Measurements from ENCODE around the gene STX1A.
"Not testable (repeated sequence)": the region's sequence is repeated elsewhere in the genome, so short reads cannot be mapped to it uniquely, and the experiment has no call there.

STX1A gene

GRCh38 chr7:73659983-73660382 is 59.5 kb downstream of the STX1A start:
- H3K9me3 ChIP-seq (ENCODE audit: control insufficient read depth, low read depth, low read length): no peaks in the 10 kb centered on the region
- no peak overlapping the region for H3K27ac ChIP-seq (ENCODE audit: low read length)
- H3K36me3 ChIP-seq (ENCODE audit: control insufficient read depth, low read depth, low read length): no peaks in the 10 kb centered on the region

GRCh38 chr7:73655309-73655708 is 64.2 kb downstream of the STX1A start:
- not testable (repeated sequence) for H3K4me1 ChIP-seq (ENCODE audit: control insufficient read depth, low read depth, low read length); H3K9ac ChIP-seq (ENCODE audit: low read length); H3K27ac ChIP-seq (ENCODE audit: low read length); H3K9me3 ChIP-seq (ENCODE audit: control insufficient read depth, low read depth, low read length); H3K4me3 ChIP-seq (ENCODE audit: low read length); H3K27me3 ChIP-seq (ENCODE audit: control insufficient read depth, insufficient read depth, low read length); H3K36me3 ChIP-seq (ENCODE audit: control insufficient read depth, low read depth, low read length)

More at GRCh38 chr7:73659983-73660382, 59.5 kb downstream of the STX1A start:
- H3K4me3 ChIP-seq (ENCODE audit: low read length): no peak overlapping the region
- no peaks in the 10 kb centered on the region for H3K4me1 ChIP-seq (ENCODE audit: control insufficient read depth, low read depth, low read length)
- H3K9ac ChIP-seq (ENCODE audit: low read length): no peak overlapping the region
- no peaks in the 10 kb centered on the region for H3K27me3 ChIP-seq (ENCODE audit: control insufficient read depth, insufficient read depth, low read length)

GRCh38 chr7:73652541-73652949 is 66.9 kb downstream of the STX1A start:
- Histone ChIP-seq H3K9ac (ENCODE audit: low read length) (no peak overlapping the region), H3K27me3 (ENCODE audit: control insufficient read depth, insufficient read depth, low read length) (peaks cover 24% of the 10 kb centered on the region), H3K4me1 (ENCODE audit: control insufficient read depth, low read depth, low read length) (no peaks in the 10 kb centered on the region), H3K36me3 (ENCODE audit: control insufficient read depth, low read depth, low read length) (no peaks in the 10 kb centered on the region), H3K4me3 (ENCODE audit: low read length) (no peak overlapping the region), H3K9me3 (ENCODE audit: control insufficient read depth, low read depth, low read length) (no peaks in the 10 kb centered on the region), H3K27ac (ENCODE audit: low read length) (no peak overlapping the region)

DNA sequence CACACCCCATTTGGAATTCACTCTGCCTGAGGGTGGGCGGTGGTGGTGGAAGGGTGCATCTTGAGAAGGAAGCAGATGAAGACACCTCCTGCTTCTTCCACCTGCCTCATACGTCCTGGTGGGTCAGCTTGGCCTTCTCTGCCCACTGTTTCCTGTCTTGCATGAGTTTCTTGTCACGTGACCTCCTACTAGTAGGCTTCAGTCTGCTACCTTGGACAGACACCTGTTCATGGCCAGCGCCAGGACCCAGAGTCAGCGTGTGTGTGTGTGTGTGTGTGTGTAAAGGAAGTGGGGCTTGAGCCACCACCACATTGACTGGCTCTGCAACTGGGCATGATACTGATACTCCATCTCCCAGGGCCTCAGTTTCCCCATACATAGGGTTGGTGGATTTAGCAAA is 68.9 kb downstream of the STX1A start:
- H3K27me3 ChIP-seq (ENCODE audit: control insufficient read depth, insufficient read depth, low read length): peaks cover 40% of the 10 kb centered on the region
- H3K4me1 ChIP-seq (ENCODE audit: control insufficient read depth, low read depth, low read length): no peaks in the 10 kb centered on the region
- no peak overlapping the region for H3K9ac ChIP-seq (ENCODE audit: low read length)
- H3K36me3 ChIP-seq (ENCODE audit: control insufficient read depth, low read depth, low read length): no peaks in the 10 kb centered on the region
- no peak overlapping the region for H3K27ac ChIP-seq (ENCODE audit: low read length)
- H3K4me3 ChIP-seq (ENCODE audit: low read length): no peak overlapping the region
- no peaks in the 10 kb centered on the region for H3K9me3 ChIP-seq (ENCODE audit: control insufficient read depth, low read depth, low read length)

- Histone ChIP-seq H3K27ac (ENCODE audit: low read length) (no peak overlapping the region), H3K4me3 (ENCODE audit: low read length) (no peak overlapping the region), H3K9me3 (ENCODE audit: control insufficient read depth, low read depth, low read length) (no peaks in the 10 kb centered on the region), H3K4me1 (ENCODE audit: control insufficient read depth, low read depth, low read length) (no peaks in the 10 kb centered on the region), H3K36me3 (ENCODE audit: control insufficient read depth, low read depth, low read length) (no peaks in the 10 kb centered on the region), H3K27me3 (ENCODE audit: control insufficient read depth, insufficient read depth, low read length) (peaks cover 40% of the 10 kb centered on the region), H3K9ac (ENCODE audit: low read length) (no peak overlapping the region)
Measured at GRCh38 chr7:73649576-73649975, 69.9 kb downstream of the STX1A start.
